ENCODE measurements around the gene WDR90. TPM values are rescaled to one million over a fixed set of nuclear protein-coding genes. Genes with fewer than 3 reads are reported as not detected.

The WDR90 gene
- total and polyA plus RNA-seq, 2 of the 13 experiments (the other 11 are each of a cell fraction or from before 2014, with no cell fraction given), result 14.9 to 28.9 TPM

DNA sequence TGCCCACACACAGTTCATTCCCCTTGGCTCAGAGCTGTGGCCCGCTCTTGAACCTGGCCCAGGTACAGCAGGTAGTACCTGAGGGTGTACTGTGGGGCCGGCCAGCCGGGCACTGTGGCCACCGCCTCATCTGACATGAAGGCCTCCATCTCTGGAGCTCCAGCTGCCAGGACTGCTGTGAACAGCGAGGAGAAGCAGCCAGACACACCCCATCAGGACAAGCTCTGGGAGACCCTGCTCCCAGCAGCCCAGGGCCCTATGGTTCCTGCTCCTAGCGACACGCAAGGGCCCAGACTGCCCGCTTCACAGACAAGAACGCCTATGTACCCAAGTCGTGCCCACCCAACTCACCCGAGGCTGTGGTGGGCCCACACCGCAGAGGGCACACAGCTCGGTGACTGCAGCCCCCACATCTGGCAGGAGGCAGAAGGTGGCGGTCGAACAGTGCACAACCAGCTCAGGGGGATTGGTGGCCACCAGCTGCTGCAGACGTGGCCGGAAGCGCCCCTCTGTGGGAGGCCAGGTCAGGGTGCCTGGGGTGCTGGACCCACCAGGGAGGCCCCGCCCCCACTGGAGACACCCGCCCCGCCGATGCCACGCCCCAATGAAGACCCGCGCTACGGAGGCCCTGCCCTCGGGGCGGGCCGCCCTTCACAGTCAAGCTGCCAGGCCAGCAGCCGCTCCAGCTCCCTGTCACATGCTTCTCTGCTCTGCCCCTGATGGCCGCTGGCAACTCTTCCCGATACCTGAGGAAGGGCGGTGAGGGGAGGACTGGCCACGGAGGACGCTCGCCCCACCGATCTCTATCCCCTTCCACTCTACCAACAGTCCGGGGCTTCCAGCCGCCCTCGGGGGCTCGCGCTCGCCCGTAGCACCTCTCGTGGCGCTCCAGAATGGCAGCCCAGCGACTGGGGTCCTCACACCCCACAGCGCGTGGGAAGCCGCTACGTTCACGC lies 30.0 kb downstream of the WDR90 start (continued):
- TF ChIP-seq MYNN (CRISPR knock-in tag; IDR thresholded peaks at IDR 0.05; ENCODE audit: low read depth) (no peak), GATAD2A (CRISPR knock-in tag; IDR thresholded peaks at IDR 0.05) (0 out of 2 replicates have a peak, but pooled peaks have one; percentile 12), SSRP1 (CRISPR knock-in tag; IDR thresholded peaks at IDR 0.05) (peak; percentile 5; the same call in 1 of the 2 replicates), HNF4G (IDR thresholded peaks at IDR 0.05; ENCODE audit: borderline replicate concordance, low read depth, low read length) (no peak), HNF4G (CRISPR knock-in tag; IDR thresholded peaks at IDR 0.05; ENCODE audit: borderline replicate concordance, low read depth) (no peak), GPBP1L1 (CRISPR knock-in tag; IDR thresholded peaks at IDR 0.05) (no peak), MNT (IDR thresholded peaks at IDR 0.05) (no peak), SUZ12 (IDR thresholded peaks at IDR 0.05; ENCODE audit: low read depth, low read length) (no peak), ARID5B (CRISPR knock-in tag; IDR thresholded peaks at IDR 0.05) (no peak), KDM3A (CRISPR knock-in tag; IDR thresholded peaks at IDR 0.05; ENCODE audit: low read depth) (0 out of 2 replicates have a peak, but pooled peaks have one; percentile 22), POLR2AphosphoS2 (IDR thresholded peaks at IDR 0.05; ENCODE audit: low read depth, low read length) (no peak), TCF7 (IDR thresholded peaks at IDR 0.05; ENCODE audit: low read depth) (no peak), GMEB2 (CRISPR knock-in tag; IDR thresholded peaks at IDR 0.05; ENCODE audit: low read depth) (no peak), ASH2L (IDR thresholded peaks at IDR 0.05; ENCODE audit: insufficient read length, low read depth, low read length) (peak; percentile 27), ZSCAN22 (CRISPR knock-in tag; IDR thresholded peaks at IDR 0.05) (no peak)
- TF ChIP-seq, protein P1, sequence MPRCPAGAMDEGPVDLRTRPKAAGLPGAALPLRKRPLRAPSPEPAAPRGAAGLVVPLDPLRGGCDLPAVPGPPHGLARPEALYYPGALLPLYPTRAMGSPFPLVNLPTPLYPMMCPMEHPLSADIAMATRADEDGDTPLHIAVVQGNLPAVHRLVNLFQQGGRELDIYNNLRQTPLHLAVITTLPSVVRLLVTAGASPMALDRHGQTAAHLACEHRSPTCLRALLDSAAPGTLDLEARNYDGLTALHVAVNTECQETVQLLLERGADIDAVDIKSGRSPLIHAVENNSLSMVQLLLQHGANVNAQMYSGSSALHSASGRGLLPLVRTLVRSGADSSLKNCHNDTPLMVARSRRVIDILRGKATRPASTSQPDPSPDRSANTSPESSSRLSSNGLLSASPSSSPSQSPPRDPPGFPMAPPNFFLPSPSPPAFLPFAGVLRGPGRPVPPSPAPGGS (CRISPR knock-in tag; IDR thresholded peaks at IDR 0.05), result peak; percentile 39; the same call in 1 of the 2 replicates
- TF ChIP-seq, protein P2, sequence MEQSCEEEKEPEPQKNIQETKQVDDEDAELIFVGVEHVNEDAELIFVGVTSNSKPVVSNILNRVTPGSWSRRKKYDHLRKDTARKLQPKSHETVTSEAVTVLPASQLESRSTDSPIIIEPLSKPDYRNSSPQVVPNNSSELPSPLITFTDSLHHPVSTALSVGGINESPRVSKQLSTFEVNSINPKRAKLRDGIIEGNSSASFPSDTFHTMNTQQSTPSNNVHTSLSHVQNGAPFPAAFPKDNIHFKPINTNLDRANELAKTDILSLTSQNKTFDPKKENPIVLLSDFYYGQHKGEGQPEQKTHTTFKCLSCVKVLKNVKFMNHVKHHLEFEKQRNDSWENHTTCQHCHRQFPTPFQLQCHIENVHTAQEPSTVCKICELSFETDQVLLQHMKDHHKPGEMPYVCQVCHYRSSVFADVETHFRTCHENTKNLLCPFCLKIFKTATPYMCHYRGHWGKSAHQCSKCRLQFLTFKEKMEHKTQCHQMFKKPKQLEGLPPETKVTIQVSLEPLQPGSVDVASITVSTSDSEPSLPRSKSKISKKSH (CRISPR knock-in tag; IDR thresholded peaks at IDR 0.05; ENCODE audit: borderline replicate concordance), result peak; percentile 71
